Liver (tissue), 9 donors: ENCODE results near the gene NOP9. TPM values are rescaled to one million over a fixed set of nuclear protein-coding genes. Genes with fewer than 3 reads are reported as not detected.

Experiments used
- DNase-seq: peaks from one replicate; pipeline ENCODE4 v3.0.0-alpha.2; 2017; ENCODE audit warnings: low spot score
- H3K27ac ChIP-seq, 2 donors: one replicate each; pipeline ENCODE4 v1.7.0; 2013; ENCODE audit warnings: inconsistent platforms in 2 of 2, low read length in 2 of 2, control low read depth in 1 of 2, low read depth in 1 of 2, mild to moderate bottlenecking in 1 of 2
- H3K27me3 ChIP-seq, 4 donors: one replicate each; pipeline versions ENCODE4 v1.6.1 to v1.7.0; 2013; ENCODE audit warnings: low read length in 3 of 4, inconsistent platforms in 1 of 4, mild to moderate bottlenecking in 1 of 4, moderate library complexity in 1 of 4; ENCODE audit not compliant: control insufficient read depth in 4 of 4, insufficient read depth in 4 of 4
- H3K36me3 ChIP-seq, 4 donors: one replicate each; pipeline versions ENCODE4 v1.6.1 to v1.7.0; 2013; ENCODE audit warnings: low read length in 3 of 4, mild to moderate bottlenecking in 3 of 4, low read depth in 1 of 4, moderate library complexity in 1 of 4; ENCODE audit not compliant: control insufficient read depth in 4 of 4, insufficient read depth in 3 of 4
- H3K4me1 ChIP-seq, 4 donors: one replicate each; pipeline versions ENCODE4 v1.6.1 to v1.7.0; 2013; ENCODE audit warnings: low read length in 3 of 4, mild to moderate bottlenecking in 3 of 4, moderate library complexity in 1 of 4; ENCODE audit not compliant: control insufficient read depth in 4 of 4, insufficient read depth in 4 of 4
- H3K4me3 ChIP-seq, 3 donors: one replicate each; pipeline versions ENCODE4 v1.6.1 to v1.7.0; 2013; ENCODE audit warnings: low read length in 3 of 3, control low read depth in 1 of 3, low read depth in 1 of 3, mild to moderate bottlenecking in 1 of 3
- H3K9ac ChIP-seq, 2 donors: one replicate each; pipeline ENCODE4 v1.7.0; 2013; ENCODE audit warnings: low read length in 2 of 2, mild to moderate bottlenecking in 2 of 2, moderate library complexity in 2 of 2, control low read depth in 1 of 2, low read depth in 1 of 2
- H3K9me3 ChIP-seq, 4 donors: one replicate each; pipeline versions ENCODE4 v1.6.1 to v1.7.0; 2013; ENCODE audit warnings: low read length in 3 of 4; ENCODE audit not compliant: control insufficient read depth in 4 of 4
- CTCF ChIP-seq: fragments of 150-350 bp; IDR thresholded peaks from 2 replicates; pipeline ENCODE4 v1.5.1; 2017; ENCODE audit warnings: improper control_type of control experiment, low read depth, low read length; ENCODE audit not compliant: missing input control
- FOXA1 ChIP-seq: IDR thresholded peaks from 2 replicates; pipeline ENCODE4 v1.6.1; 2016; ENCODE audit warnings: antibody characterized with exemption
- GABPA ChIP-seq, 2 donors: IDR thresholded peaks in 1 of 2; conservative IDR thresholded peaks in 1 of 2; 2 replicates each; pipeline ENCODE4 v1.6.1; 2016; ENCODE audit warnings: antibody characterized with exemption in 2 of 2, mild to moderate bottlenecking in 1 of 2, moderate library complexity in 1 of 2
- HNF4G ChIP-seq: IDR thresholded peaks from 2 replicates; pipeline ENCODE4 v1.6.1; 2016; ENCODE audit warnings: antibody characterized with exemption
- JUND ChIP-seq, 2 donors: IDR thresholded peaks; 2 replicates each; pipeline ENCODE4 v1.6.1; 2016; ENCODE audit warnings: antibody characterized with exemption in 2 of 2
- RAD21 ChIP-seq, 2 donors: IDR thresholded peaks; 2 replicates each; pipeline ENCODE4 v1.6.1; 2016; ENCODE audit warnings: antibody characterized with exemption in 2 of 2, mild to moderate bottlenecking in 2 of 2
- RXRA ChIP-seq, 2 donors: IDR thresholded peaks; 2 replicates each; pipeline ENCODE4 v1.6.1; 2017 to 2018; ENCODE audit warnings: antibody characterized with exemption in 2 of 2, mild to moderate bottlenecking in 1 of 2
- TAF1 ChIP-seq: conservative IDR thresholded peaks from 2 replicates; pipeline ENCODE4 v1.6.1; 2016; ENCODE audit warnings: antibody characterized with exemption, mild to moderate bottlenecking
- YY1 ChIP-seq: IDR thresholded peaks from 2 replicates; pipeline ENCODE4 v1.6.1; 2016; ENCODE audit warnings: antibody characterized with exemption, mild to moderate bottlenecking
- WGBS: extraction: QIAGEN DNeasy Blood & Tissue Kit; methylation state at CpG from one replicate; pipeline ENCODE4 v1.1.7; 2013; 5-methylcytosine and 5-hydroxymethylcytosine counted together
- polyA plus RNA-seq, 2 donors: library from polyadenylated mRNA; stranded (reverse) in 1 of 2; unstranded in 1 of 2; fragments of 200-250 nt in 1 of 2; fragments of >200 nt in 1 of 2; fragmentation: Nextera tagmentation in 1 of 2; extraction: Ambion mirVana in 1 of 2; gene quantifications; one replicate each; pipeline versions ENCODE4 v1.2.1 to v1.2.3, GENCODE V29; 2013 to 2015
- total RNA-seq, 2 donors: library from RNA; depleted of rRNA; stranded (reverse); fragments of >200 nt; gene quantifications; one replicate each; pipeline ENCODE4 v1.2.3, GENCODE V29; 2014
- TF ChIP-seq, protein P1 (sequence below): IDR thresholded peaks from 2 replicates; pipeline ENCODE4 v1.6.1; 2016; ENCODE audit warnings: antibody characterized with exemption
- TF ChIP-seq, protein P2 (sequence below): IDR thresholded peaks from 2 replicates; pipeline ENCODE4 v1.6.1; 2016; ENCODE audit warnings: antibody characterized with exemption, mild to moderate bottlenecking
- donor health status: healthy.
- donor health status: healthy.
- donor health status: healthy.
- donor health status: healthy.
- donor health status: healthy.

Gene NOP9
- total and polyA plus RNA-seq, 4 donors: 3.8 to 18.2 (median 9.7) TPM

DNA sequence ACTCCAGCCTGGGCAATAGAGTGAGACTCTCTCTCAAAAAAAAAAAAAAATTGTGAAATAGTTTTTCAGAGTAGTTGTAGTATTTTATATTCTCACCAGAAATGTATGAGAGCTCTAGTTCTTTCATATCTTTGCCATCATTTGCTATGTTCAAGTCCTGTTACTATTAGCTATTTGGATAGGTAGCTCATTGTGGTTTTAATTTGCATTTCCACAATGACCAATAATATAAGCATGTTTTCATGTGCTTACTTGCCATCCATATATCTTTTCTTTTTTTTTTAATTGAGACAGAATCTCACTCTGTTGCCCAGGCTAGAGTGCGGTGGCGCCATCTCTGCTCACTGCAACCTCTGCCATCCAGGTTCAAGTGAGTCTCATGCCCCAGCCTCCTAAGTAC, 48.5 kb downstream of the NOP9 start:
- Histone ChIP-seq H3K4me3 (no peak overlapping the region), H3K36me3 (no peaks in the 10 kb centered on the region), H3K4me1 (peaks cover 0 to 3% (median 1%) of the 10 kb centered on the region in 4 donors), H3K9ac (no peak overlapping the region), H3K9me3 (no peaks in the 10 kb centered on the region), H3K27ac (no peak overlapping the region), H3K27me3 (no peaks in the 10 kb centered on the region)
- WGBS: 99% methylated on average over 2 of the region's 2 CpGs
- TF ChIP-seq FOXA1: no peak
- TF ChIP-seq, protein P1, sequence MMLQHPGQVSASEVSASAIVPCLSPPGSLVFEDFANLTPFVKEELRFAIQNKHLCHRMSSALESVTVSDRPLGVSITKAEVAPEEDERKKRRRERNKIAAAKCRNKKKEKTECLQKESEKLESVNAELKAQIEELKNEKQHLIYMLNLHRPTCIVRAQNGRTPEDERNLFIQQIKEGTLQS: no peak
- no peak for DNase-seq

- H3K36me3 ChIP-seq: no peaks in the 10 kb centered on the region
These were observed 50.1 kb downstream of the NOP9 start for GRCh38 chr14:24349742-24350141.

More at GRCh38 chr14:24349742-24350141, 50.1 kb downstream of the NOP9 start:
- Histone ChIP-seq H3K9me3 (no peaks in the 10 kb centered on the region), H3K4me1 (peaks cover 0 to 6% (median 2%) of the 10 kb centered on the region in 4 donors), H3K4me3 (no peak overlapping the region), H3K27me3 (no peaks in the 10 kb centered on the region), H3K27ac (no peak overlapping the region), H3K9ac (no peak overlapping the region)
- DNase-seq: no peak
- 88% methylated on average over 5 of the region's 5 CpGs for WGBS
- no peak for TF ChIP-seq CTCF
- TF ChIP-seq HNF4G: no peak
- no peak for TF ChIP-seq TAF1
- TF ChIP-seq FOXA1: no peak
- TF ChIP-seq, protein P1: no peak
- no peak for TF ChIP-seq YY1
- TF ChIP-seq RAD21 (IDR thresholded peaks at IDR 0.05): no peak
- no peak for TF ChIP-seq JUND (IDR thresholded peaks at IDR 0.05)
- TF ChIP-seq, protein P2, sequence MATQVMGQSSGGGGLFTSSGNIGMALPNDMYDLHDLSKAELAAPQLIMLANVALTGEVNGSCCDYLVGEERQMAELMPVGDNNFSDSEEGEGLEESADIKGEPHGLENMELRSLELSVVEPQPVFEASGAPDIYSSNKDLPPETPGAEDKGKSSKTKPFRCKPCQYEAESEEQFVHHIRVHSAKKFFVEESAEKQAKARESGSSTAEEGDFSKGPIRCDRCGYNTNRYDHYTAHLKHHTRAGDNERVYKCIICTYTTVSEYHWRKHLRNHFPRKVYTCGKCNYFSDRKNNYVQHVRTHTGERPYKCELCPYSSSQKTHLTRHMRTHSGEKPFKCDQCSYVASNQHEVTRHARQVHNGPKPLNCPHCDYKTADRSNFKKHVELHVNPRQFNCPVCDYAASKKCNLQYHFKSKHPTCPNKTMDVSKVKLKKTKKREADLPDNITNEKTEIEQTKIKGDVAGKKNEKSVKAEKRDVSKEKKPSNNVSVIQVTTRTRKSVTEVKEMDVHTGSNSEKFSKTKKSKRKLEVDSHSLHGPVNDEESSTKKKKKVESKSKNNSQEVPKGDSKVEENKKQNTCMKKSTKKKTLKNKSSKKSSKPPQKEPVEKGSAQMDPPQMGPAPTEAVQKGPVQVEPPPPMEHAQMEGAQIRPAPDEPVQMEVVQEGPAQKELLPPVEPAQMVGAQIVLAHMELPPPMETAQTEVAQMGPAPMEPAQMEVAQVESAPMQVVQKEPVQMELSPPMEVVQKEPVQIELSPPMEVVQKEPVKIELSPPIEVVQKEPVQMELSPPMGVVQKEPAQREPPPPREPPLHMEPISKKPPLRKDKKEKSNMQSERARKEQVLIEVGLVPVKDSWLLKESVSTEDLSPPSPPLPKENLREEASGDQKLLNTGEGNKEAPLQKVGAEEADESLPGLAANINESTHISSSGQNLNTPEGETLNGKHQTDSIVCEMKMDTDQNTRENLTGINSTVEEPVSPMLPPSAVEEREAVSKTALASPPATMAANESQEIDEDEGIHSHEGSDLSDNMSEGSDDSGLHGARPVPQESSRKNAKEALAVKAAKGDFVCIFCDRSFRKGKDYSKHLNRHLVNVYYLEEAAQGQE: no peak
- TF ChIP-seq GABPA (IDR thresholded peaks at IDR 0.05 in 1 of 2, conservative IDR thresholded peaks at IDR 0.05 in 1 of 2): no peak
- TF ChIP-seq RXRA (IDR thresholded peaks at IDR 0.05): no peak
